HepG2 (cell line): ENCODE data around the gene MAGIX. TPM values are rescaled to one million over a fixed set of nuclear protein-coding genes. Genes with fewer than 3 reads are reported as not detected.

ENCODE experiments used
- ATAC-seq: fragments of 200-7000 bp; cut with Tn5 transposase; 3 replicates; pipeline ENCODE4 v1.9.1; 2020; ENCODE audit warnings: mild to moderate bottlenecking, moderate library complexity
- BruUV-seq: library from RNA; stranded (reverse); fragments of 400-500 nt; replicated peaks from 2 replicates; lab custom pipeline; 2021; lab: Mats Ljungman, UMichigan
- CTCF ChIA-PET: fragments of 300-600 bp; formaldehyde crosslinking; extraction: SDS; loops from one replicate; lab custom pipeline; 2021; ENCODE audit warnings: low total read pairs, inconsistent platforms, low intra/inter-chr PET ratio; lab: Yijun Ruan, JAX
- POLR2A ChIA-PET: fragments of 350-600 bp; sonication (Branson Sonifier 250); formaldehyde crosslinking; loops from one replicate; lab custom pipeline; 2020; ENCODE audit warnings: antibody characterized with exemption, inconsistent platforms; lab: Yijun Ruan, JAX
- DNase-seq: peaks from one replicate; pipeline ENCODE4 v3.0.0-alpha.2; 2015; ENCODE audit warnings: low spot score
- FAIRE-seq: peaks from 3 replicates; lab custom pipeline; 2011; peaks lifted over from hg19 to GRCh38; lab: Jason Lieb, UNC
- H2AFZ ChIP-seq: one replicate; pipeline ENCODE4 v1.6.1; 2011; ENCODE audit warnings: low read length, inconsistent platforms
- H3K27ac ChIP-seq: fragments of 300-600 bp; 3 replicates; pipeline ENCODE4 v1.8.0; 2011; ENCODE audit warnings: mixed run types, mild to moderate bottlenecking, mixed read lengths, low read length, inconsistent platforms; ENCODE audit not compliant: insufficient read depth; ENCODE audit errors: extremely low read length
- H3K27me3 ChIP-seq, 2 experiments: fragments of 200-600 bp in 1 of 2; 2 replicates in 1 of 2; 3 replicates in 1 of 2; pipeline versions ENCODE4 v1.6.0 to v1.8.0; 2011; ENCODE audit warnings: low read length in 2 of 2, mild to moderate bottlenecking in 2 of 2, moderate library complexity in 2 of 2, inconsistent platforms in 1 of 2; ENCODE audit not compliant: insufficient read depth in 2 of 2, control insufficient read depth in 1 of 2
- H3K36me3 ChIP-seq, 2 experiments: fragments of 200-600 bp in 1 of 2; replicated peaks in 1 of 2; 2 replicates in 1 of 2; 3 replicates in 1 of 2; pipeline versions ENCODE4 v1.5.1 to v1.8.0; 2011; ENCODE audit warnings: low read length in 2 of 2, inconsistent platforms in 1 of 2; ENCODE audit not compliant: insufficient read depth in 2 of 2, control insufficient read depth in 1 of 2
- H3K4me1 ChIP-seq: 2 replicates; pipeline ENCODE4 v1.5.1; 2012; ENCODE audit warnings: low read length, inconsistent platforms; ENCODE audit not compliant: insufficient read depth
- H3K4me2 ChIP-seq: 2 replicates; pipeline ENCODE4 v1.6.0; 2011; ENCODE audit warnings: low read depth, low read length, inconsistent platforms
- H3K4me3 ChIP-seq, 3 experiments: fragments of 200-600 bp in 1 of 3; sonication (generic), shearing (Covaris generic) in 1 of 3; replicated peaks in 1 of 3; 2 replicates each; pipeline ENCODE4 v1.5.1; 2011 to 2016; ENCODE audit warnings: low read length in 3 of 3, inconsistent platforms in 2 of 3, low read depth in 2 of 3, mild to moderate bottlenecking in 2 of 3, control low read depth in 1 of 3, mixed read lengths in 1 of 3; ENCODE audit not compliant: insufficient read depth in 1 of 3
- H3K79me2 ChIP-seq: one replicate; pipeline ENCODE4 v1.6.1; 2011; ENCODE audit warnings: low read length, inconsistent platforms; ENCODE audit not compliant: insufficient read depth
- H3K9ac ChIP-seq: 2 replicates; pipeline ENCODE4 v1.6.0; 2011; ENCODE audit warnings: mild to moderate bottlenecking, low read depth, low read length, inconsistent platforms; ENCODE audit not compliant: insufficient read depth
- H3K9me3 ChIP-seq: 2 replicates; pipeline ENCODE4 v1.5.1; 2012; ENCODE audit warnings: mild to moderate bottlenecking, low read length
- H4K20me1 ChIP-seq: 2 replicates; pipeline ENCODE4 v1.6.0; 2011; ENCODE audit warnings: inconsistent platforms, mild to moderate bottlenecking, low read length, moderate library complexity; ENCODE audit not compliant: insufficient read depth
- BCL6 ChIP-seq: IDR thresholded peaks from 2 replicates; pipeline ENCODE4 v1.6.1; 2016; ENCODE audit warnings: missing genetic modification reagents, missing compliant biosample characterization
- NFIC ChIP-seq: IDR thresholded peaks from 2 replicates; pipeline ENCODE4 v1.6.1; 2012; ENCODE audit warnings: mild to moderate bottlenecking, low read length, inconsistent platforms
- SALL1 ChIP-seq: sonication (generic); formaldehyde crosslinking; IDR thresholded peaks from 2 replicates; pipeline ENCODE4 v1.8.0; 2022; ENCODE audit warnings: mild to moderate bottlenecking, missing genetic modification reagents
- ZNF430 ChIP-seq: sonication (generic); formaldehyde crosslinking; IDR thresholded peaks from 2 replicates; pipeline ENCODE4 v1.9.0; 2021; ENCODE audit warnings: mild to moderate bottlenecking, missing genetic modification reagents
- ZSCAN20 ChIP-seq: sonication (generic); formaldehyde crosslinking; IDR thresholded peaks from 2 replicates; pipeline ENCODE4 v1.4.0; 2020; ENCODE audit warnings: missing genetic modification reagents, mild to moderate bottlenecking, borderline replicate concordance
- ZSCAN31 ChIP-seq: sonication (generic); formaldehyde crosslinking; IDR thresholded peaks from 2 replicates; pipeline ENCODE4 v1.5.0; 2020; ENCODE audit warnings: low read depth, mild to moderate bottlenecking, missing genetic modification reagents
- WGBS: methylation state at CpG from one replicate; pipeline ENCODE4 v1.1.6; 2017; ENCODE audit warnings: low lambda C conversion rate; 5-methylcytosine and 5-hydroxymethylcytosine counted together
- in situ Hi-C: cut with HindIII; loops from 2 replicates; pipeline ENCODE4 v1.10.0; 2017; ENCODE audit warnings: low pct_unique_long_range_greater_than_20kb; ENCODE audit not compliant: extremely low pct_ligation_motif_present
- intact Hi-C: fragments of 100-400 bp; cut with micrococcal nuclease; formaldehyde crosslinking; loops from one replicate; pipeline ENCODE4 v1.10.0; 2022; ENCODE audit not compliant: unreplicated experiment
- polyA plus RNA-seq, 8 experiments: library from polyadenylated mRNA; depleted of rRNA in 3 of 8; stranded (reverse) in 7 of 8; unstranded in 1 of 8; fragments of >200 nt; fragmentation: Illumina TruSeq in 4 of 8; extraction: Trizol in 4 of 8; gene quantifications; 2 replicates each; pipeline versions ENCODE4 v1.2.1 to v1.2.3, GENCODE V29; 2011 to 2016; ENCODE audit warnings: low read depth in 4 of 8, missing spikeins in 1 of 8, mixed read lengths in 1 of 8; ENCODE audit not compliant: insufficient read depth in 1 of 8
- total RNA-seq, 5 experiments: library from RNA; depleted of rRNA; stranded (reverse); fragments of >200 nt; fragmentation: Illumina TruSeq; extraction: Trizol; gene quantifications; 2 replicates each; pipeline ENCODE4 v1.2.3, GENCODE V29; 2016; ENCODE audit warnings: low read depth in 1 of 5
- TF ChIP-seq, protein P1 (sequence below), 2 experiments: IDR thresholded peaks; 2 replicates each; pipeline ENCODE4 v1.6.1; 2011 to 2012; ENCODE audit warnings: low read length in 2 of 2, borderline replicate concordance in 1 of 2, low read depth in 1 of 2, mild to moderate bottlenecking in 1 of 2, moderate library complexity in 1 of 2
- TF ChIP-seq, protein P2 (sequence below): sonication (generic); formaldehyde crosslinking; IDR thresholded peaks from 2 replicates; pipeline ENCODE4 v1.4.0; 2020; ENCODE audit warnings: mild to moderate bottlenecking, missing genetic modification reagents
- TF ChIP-seq, protein P3 (sequence below): sonication (generic); formaldehyde crosslinking; conservative IDR thresholded peaks from 2 replicates; pipeline ENCODE4 v1.4.0; 2020; ENCODE audit warnings: mild to moderate bottlenecking, missing genetic modification reagents, moderate library complexity

The MAGIX gene
- total and polyA plus RNA-seq, 2 of the 13 experiments (the other 11 are each of a cell fraction or from before 2014, with no cell fraction given) = 0.63 to 1.2 TPM

DNA sequence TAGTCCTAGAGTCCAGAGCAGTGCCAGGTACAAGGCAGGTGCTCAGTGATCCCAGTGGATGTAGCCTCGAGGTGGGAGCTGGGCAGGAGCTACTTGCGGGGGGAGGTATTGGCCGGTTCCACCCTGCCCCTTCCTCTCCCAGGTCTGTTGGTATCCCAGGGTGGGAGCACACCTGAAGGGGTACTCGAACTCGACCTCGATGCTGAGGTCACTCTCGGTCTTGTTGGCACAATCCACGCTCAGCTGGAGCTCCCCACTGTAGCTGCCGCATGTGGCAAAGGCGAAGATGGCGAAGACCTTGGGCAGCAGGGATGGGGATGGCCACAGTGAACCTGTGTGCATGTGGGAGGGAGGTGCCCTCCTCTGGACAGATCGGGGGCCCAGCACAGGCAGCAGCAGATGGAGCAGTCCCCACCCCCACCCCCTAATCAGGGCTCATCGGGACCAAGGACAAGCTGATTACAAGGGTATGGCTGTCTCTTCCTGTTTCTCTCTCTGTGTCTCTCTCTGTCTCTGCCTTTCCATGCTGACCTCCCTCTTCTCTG lies 35.1 kb downstream of the MAGIX start:
- H3K27ac ChIP-seq = no peak overlapping the region
- ATAC-seq (peak; percentile 36), FAIRE-seq (no peak), DNase-seq (no peak)
- H3K4me2 ChIP-seq = peak overlapping the region; percentile 49; the same call in 1 of the 2 replicates
- peaks cover 63% of the 10 kb centered on the region for H3K4me1 ChIP-seq
- CTCF ChIA-PET = no interaction called here
- in situ Hi-C loops (no loop called here), intact Hi-C loops (no loop called here)
- BruUV-seq = no TSS peak
- no peaks in the 10 kb centered on the region for H3K9me3 ChIP-seq
- no peaks in the 10 kb centered on the region for H3K79me2 ChIP-seq
- H3K4me3 ChIP-seq = no peak overlapping the region
- POLR2A ChIA-PET = no interaction called here
- H4K20me1 ChIP-seq = no peaks in the 10 kb centered on the region
- 0% methylated on average over 1 of the region's 13 CpGs for WGBS
- no peaks in the 10 kb centered on the region for H3K27me3 ChIP-seq
- no peak overlapping the region for H2AFZ ChIP-seq
- 0 out of 2 replicates have a peak overlapping the region, but pooled peaks have one; percentile 29 for H3K9ac ChIP-seq
- H3K36me3 ChIP-seq = no peaks in the 10 kb centered on the region
- TF ChIP-seq, protein P1, sequence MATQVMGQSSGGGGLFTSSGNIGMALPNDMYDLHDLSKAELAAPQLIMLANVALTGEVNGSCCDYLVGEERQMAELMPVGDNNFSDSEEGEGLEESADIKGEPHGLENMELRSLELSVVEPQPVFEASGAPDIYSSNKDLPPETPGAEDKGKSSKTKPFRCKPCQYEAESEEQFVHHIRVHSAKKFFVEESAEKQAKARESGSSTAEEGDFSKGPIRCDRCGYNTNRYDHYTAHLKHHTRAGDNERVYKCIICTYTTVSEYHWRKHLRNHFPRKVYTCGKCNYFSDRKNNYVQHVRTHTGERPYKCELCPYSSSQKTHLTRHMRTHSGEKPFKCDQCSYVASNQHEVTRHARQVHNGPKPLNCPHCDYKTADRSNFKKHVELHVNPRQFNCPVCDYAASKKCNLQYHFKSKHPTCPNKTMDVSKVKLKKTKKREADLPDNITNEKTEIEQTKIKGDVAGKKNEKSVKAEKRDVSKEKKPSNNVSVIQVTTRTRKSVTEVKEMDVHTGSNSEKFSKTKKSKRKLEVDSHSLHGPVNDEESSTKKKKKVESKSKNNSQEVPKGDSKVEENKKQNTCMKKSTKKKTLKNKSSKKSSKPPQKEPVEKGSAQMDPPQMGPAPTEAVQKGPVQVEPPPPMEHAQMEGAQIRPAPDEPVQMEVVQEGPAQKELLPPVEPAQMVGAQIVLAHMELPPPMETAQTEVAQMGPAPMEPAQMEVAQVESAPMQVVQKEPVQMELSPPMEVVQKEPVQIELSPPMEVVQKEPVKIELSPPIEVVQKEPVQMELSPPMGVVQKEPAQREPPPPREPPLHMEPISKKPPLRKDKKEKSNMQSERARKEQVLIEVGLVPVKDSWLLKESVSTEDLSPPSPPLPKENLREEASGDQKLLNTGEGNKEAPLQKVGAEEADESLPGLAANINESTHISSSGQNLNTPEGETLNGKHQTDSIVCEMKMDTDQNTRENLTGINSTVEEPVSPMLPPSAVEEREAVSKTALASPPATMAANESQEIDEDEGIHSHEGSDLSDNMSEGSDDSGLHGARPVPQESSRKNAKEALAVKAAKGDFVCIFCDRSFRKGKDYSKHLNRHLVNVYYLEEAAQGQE (IDR thresholded peaks at IDR 0.05; ENCODE audit: borderline replicate concordance in 1 of 2, low read depth in 1 of 2, low read length in 2 of 2) = no peak
- TF ChIP-seq ZNF430 (CRISPR knock-in tag) = no peak
- TF ChIP-seq NFIC = no peak
- no peak for TF ChIP-seq BCL6 (CRISPR knock-in tag)
- TF ChIP-seq ZSCAN20 (CRISPR knock-in tag) = no peak
- no peak for TF ChIP-seq ZSCAN31 (CRISPR knock-in tag)
- 0 out of 2 replicates have a peak, but pooled peaks have one; percentile 21 for TF ChIP-seq SALL1 (CRISPR knock-in tag)
- TF ChIP-seq, protein P2, sequence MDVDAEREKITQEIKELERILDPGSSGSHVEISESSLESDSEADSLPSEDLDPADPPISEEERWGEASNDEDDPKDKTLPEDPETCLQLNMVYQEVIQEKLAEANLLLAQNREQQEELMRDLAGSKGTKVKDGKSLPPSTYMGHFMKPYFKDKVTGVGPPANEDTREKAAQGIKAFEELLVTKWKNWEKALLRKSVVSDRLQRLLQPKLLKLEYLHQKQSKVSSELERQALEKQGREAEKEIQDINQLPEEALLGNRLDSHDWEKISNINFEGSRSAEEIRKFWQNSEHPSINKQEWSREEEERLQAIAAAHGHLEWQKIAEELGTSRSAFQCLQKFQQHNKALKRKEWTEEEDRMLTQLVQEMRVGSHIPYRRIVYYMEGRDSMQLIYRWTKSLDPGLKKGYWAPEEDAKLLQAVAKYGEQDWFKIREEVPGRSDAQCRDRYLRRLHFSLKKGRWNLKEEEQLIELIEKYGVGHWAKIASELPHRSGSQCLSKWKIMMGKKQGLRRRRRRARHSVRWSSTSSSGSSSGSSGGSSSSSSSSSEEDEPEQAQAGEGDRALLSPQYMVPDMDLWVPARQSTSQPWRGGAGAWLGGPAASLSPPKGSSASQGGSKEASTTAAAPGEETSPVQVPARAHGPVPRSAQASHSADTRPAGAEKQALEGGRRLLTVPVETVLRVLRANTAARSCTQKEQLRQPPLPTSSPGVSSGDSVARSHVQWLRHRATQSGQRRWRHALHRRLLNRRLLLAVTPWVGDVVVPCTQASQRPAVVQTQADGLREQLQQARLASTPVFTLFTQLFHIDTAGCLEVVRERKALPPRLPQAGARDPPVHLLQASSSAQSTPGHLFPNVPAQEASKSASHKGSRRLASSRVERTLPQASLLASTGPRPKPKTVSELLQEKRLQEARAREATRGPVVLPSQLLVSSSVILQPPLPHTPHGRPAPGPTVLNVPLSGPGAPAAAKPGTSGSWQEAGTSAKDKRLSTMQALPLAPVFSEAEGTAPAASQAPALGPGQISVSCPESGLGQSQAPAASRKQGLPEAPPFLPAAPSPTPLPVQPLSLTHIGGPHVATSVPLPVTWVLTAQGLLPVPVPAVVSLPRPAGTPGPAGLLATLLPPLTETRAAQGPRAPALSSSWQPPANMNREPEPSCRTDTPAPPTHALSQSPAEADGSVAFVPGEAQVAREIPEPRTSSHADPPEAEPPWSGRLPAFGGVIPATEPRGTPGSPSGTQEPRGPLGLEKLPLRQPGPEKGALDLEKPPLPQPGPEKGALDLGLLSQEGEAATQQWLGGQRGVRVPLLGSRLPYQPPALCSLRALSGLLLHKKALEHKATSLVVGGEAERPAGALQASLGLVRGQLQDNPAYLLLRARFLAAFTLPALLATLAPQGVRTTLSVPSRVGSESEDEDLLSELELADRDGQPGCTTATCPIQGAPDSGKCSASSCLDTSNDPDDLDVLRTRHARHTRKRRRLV = no peak
- TF ChIP-seq, protein P3, sequence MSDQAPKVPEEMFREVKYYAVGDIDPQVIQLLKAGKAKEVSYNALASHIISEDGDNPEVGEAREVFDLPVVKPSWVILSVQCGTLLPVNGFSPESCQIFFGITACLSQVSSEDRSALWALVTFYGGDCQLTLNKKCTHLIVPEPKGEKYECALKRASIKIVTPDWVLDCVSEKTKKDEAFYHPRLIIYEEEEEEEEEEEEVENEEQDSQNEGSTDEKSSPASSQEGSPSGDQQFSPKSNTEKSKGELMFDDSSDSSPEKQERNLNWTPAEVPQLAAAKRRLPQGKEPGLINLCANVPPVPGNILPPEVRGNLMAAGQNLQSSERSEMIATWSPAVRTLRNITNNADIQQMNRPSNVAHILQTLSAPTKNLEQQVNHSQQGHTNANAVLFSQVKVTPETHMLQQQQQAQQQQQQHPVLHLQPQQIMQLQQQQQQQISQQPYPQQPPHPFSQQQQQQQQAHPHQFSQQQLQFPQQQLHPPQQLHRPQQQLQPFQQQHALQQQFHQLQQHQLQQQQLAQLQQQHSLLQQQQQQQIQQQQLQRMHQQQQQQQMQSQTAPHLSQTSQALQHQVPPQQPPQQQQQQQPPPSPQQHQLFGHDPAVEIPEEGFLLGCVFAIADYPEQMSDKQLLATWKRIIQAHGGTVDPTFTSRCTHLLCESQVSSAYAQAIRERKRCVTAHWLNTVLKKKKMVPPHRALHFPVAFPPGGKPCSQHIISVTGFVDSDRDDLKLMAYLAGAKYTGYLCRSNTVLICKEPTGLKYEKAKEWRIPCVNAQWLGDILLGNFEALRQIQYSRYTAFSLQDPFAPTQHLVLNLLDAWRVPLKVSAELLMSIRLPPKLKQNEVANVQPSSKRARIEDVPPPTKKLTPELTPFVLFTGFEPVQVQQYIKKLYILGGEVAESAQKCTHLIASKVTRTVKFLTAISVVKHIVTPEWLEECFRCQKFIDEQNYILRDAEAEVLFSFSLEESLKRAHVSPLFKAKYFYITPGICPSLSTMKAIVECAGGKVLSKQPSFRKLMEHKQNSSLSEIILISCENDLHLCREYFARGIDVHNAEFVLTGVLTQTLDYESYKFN = peak; percentile 47; the same call in 1 of the 2 replicates
